ENCODE data around the gene NDUFB7. TPM values are rescaled to one million over a fixed set of nuclear protein-coding genes. Genes with fewer than 3 reads are reported as not detected.
A peak's percentile ranks its signal among the peaks of the same experiment; 100 is the strongest.
"Not testable (repeated sequence)": the region's sequence is repeated elsewhere in the genome, so short reads cannot be mapped to it uniquely, and the experiment has no call there.

Gene NDUFB7
- total RNA-seq: 100 to 1,000 TPM; 161 to 213 (median 175) TPM

DNA sequence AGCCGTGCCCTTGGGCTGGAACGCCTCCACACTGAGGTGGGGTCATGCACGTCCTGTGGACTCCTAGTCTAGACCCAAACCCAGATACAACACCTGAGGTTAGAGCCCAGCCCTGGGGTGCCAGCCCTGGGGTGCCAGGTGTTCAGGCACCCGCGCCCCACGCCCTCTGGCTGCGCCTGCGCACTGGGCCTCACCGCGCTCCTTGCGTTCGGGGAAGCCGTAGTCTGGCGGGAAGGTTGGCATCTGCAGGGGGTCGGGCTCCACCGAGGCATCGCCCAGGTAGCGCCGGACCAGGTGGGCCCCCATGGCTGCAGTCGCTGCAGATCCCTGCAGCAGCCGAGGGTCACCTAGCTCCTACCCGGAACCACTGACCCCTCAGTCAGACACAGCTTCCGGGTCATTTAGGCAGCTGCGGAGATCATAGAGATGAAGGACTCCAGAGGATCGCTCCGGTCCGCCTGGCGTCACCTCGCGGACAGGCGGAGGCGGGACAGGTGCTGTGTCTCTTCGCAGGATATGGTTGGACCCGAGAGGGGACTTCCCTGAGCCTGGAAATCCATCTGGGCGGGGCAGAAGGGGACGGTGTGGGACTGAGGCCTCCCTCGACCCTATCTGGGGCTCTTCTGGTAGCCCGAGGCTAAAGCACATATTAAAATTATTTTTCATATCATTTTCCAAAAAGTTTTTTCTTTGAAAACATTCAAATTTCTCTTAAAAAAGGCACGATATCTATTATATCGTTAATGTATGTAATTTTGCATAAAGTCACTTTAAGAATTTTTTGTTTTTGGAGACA lies at the start of gene NDUFB7:
Gene NDUFB7 (minus strand): TSS at position 372 of the 796 bp plus-strand sequence. CDS start 66 bp downstream, at position 306.
- Mint-ChIP-seq H3K9me3 (no peaks in the 10 kb centered on the region), H3K4me3 (peak within 1 kb of the TSS; percentile 97), H3K27me3 (ENCODE audit: low read depth) (no peaks in the 10 kb centered on the region), H3K4me1 (ENCODE audit: low read depth) (peaks cover 39% of the 10 kb centered on the region), H3K36me3 (ENCODE audit: insufficient read depth) (no peaks in the 10 kb centered on the region)
- DNase-seq (peak; percentile 84), ATAC-seq (peak; percentile 97 to 99)

DNA sequence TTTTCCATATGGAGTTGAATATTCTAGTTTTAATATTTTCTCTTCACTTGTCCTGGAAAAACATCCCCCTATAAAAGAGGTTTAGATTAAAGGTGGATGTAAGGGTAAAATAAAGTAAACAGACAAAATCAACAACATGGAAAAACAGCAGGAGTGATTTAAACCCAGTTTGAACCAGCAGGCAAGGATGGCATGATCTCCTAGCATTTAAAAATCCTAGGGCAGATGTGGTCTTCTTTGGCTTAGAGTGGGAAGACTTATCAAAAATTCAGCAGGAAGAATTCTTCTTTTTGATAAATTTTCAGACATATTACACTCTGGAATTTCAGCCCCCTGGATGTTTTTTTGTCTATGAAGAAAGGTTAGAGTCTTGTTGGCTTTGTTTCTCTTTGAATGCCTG lies 47.5 kb upstream of the NDUFB7 start:
- Mint-ChIP-seq H3K36me3 (ENCODE audit: insufficient read depth) (peaks cover 5% of the 10 kb centered on the region), H3K9me3 (peaks cover 10% of the 10 kb centered on the region), H3K4me3 (no peak overlapping the region), H3K4me1 (ENCODE audit: low read depth) (peaks cover 1% of the 10 kb centered on the region), H3K27me3 (ENCODE audit: low read depth) (peaks cover 5% of the 10 kb centered on the region)
- DNase-seq: no peak
- ATAC-seq: no peak

DNA sequence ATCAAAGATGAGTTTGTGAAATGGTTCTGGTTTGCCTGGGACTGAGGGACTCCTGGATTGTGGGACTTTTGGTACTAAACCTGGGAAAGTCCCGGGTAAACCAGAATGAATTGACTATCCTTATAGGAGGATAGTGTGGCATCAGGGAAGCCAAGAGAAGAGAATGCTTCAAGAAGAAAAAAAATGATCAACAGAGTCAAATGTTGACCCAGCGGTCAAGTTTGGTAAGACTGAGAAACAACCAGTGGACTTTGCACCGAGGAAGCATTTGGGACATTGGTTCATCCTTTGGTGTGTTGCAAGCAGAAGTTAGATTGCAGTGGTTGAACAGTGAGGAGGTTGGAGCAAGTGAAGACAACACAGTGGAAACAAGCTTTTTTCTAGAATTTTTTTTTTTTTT lies 44.5 kb upstream of the NDUFB7 start:
- H3K9me3 Mint-ChIP-seq: peaks cover 10% of the 10 kb centered on the region
- H3K27me3 Mint-ChIP-seq (ENCODE audit: low read depth): peaks cover 5% of the 10 kb centered on the region
- peaks cover 5% of the 10 kb centered on the region for H3K36me3 Mint-ChIP-seq (ENCODE audit: insufficient read depth)
- H3K4me1 Mint-ChIP-seq (ENCODE audit: low read depth): peaks cover 5% of the 10 kb centered on the region
- ATAC-seq: no peak
- no peak for DNase-seq
- no peak overlapping the region for H3K4me3 Mint-ChIP-seq

DNA sequence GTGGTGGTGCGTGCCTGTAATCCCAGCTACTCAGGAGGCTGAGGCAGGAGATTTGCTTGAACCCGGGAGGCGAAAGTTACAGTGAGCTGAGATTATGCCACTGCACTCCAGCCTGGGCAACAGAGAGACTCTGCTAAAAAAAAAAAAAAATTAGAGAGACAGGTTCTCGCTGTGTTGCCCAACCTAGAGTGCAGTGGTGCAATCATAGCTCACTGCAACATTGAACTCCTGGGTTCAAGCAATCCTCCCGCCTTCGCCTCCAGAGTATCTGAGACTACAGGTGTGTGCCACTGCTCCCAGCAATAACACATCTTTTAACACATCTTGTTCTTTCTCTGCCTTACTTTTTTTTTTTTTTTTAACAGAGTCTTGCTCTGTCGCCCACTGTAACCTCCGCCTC lies 43.8 kb upstream of the NDUFB7 start:
- Mint-ChIP-seq H3K4me1 (ENCODE audit: low read depth) (peaks cover 5% of the 10 kb centered on the region), H3K9me3 (peaks cover 10% of the 10 kb centered on the region), H3K36me3 (ENCODE audit: insufficient read depth) (peaks cover 5% of the 10 kb centered on the region), H3K4me3 (no peak overlapping the region), H3K27me3 (ENCODE audit: low read depth) (peaks cover 5% of the 10 kb centered on the region)
- no peak for DNase-seq
- ATAC-seq: no peak

DNA sequence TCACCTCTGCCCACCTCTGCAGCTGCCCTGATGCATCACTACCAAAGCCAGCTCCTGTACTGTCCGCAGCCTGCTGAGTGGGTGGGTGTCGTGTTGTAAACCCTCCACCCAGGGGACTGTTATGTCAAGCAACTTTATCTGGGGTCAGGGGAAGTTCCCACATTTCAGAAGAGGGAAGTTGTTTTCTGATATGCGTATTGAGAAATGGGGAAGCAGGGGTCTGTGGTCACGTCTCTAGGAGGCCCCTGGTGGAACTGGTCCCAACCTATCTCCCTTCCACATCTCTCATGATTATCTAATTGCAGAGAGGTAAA lies 42.2 kb upstream of the NDUFB7 start:
- no peaks in the 10 kb centered on the region for H3K9me3 Mint-ChIP-seq
- H3K4me3 Mint-ChIP-seq: no peak overlapping the region
- H3K27me3 Mint-ChIP-seq (ENCODE audit: low read depth): peaks cover 5% of the 10 kb centered on the region
- no peak for DNase-seq
- peak in 1 of 2 donors; percentile 41 for ATAC-seq
- peaks cover 5% of the 10 kb centered on the region for H3K36me3 Mint-ChIP-seq (ENCODE audit: insufficient read depth)
- peaks cover 5% of the 10 kb centered on the region for H3K4me1 Mint-ChIP-seq (ENCODE audit: low read depth)

DNA sequence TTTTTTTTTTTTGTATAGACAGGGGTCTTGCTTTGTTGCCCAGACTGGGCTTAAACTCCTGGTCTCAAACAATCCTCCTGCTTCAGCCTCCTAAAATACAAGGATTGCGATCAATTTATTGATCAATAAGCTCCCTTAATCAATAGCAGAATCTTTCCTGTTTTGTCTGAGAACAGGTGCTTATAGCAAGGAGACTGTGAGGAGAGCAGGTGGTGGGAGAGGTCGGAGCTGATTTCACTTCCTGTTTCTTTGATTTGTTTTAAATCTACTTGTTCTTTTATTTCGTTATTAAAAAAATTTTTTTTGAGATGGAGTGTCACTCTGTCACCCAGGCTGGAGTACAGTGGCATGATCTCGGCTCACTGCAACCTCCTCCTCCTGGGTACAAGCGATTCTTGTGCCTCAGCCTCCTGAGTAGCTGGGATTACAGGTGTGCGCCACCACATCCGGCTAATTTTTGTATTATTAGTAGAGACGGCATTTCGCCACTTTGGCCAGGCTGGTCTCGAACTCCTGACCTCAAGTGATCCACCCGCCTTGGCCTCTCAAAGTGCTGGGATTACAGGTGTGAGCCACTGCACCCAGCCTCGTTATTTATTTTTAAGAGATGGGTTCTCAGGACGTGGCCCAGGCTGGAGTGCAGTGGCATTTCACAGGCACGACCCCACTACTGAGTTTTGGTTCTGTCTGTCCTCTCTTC lies 41.7 kb upstream of the NDUFB7 start:
- not testable (repeated sequence) for H3K4me1 Mint-ChIP-seq (ENCODE audit: low read depth); H3K27me3 Mint-ChIP-seq (ENCODE audit: low read depth); H3K4me3 Mint-ChIP-seq; H3K36me3 Mint-ChIP-seq (ENCODE audit: insufficient read depth); H3K9me3 Mint-ChIP-seq; ATAC-seq; DNase-seq

DNA sequence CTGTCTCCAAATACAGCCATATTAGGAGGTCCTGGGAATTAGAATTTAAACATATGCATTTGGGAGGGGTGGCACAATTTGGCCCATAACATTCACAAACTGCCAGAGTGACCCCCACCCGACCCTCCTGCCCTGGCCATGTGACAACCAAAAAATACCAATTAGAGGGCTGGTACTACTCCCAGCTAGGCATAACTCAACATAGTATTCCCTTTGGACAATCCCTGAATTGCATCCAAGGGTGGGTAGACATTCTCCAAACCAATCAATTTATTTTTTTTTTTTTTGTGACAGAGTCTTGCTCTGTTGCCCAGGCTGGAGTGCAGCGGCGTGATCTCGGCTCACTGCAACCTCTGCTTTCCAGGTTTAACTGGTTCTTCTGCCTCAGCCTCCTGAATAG lies 40.8 kb upstream of the NDUFB7 start:
- DNase-seq: no peak
- Mint-ChIP-seq H3K9me3 (no peaks in the 10 kb centered on the region), H3K36me3 (ENCODE audit: insufficient read depth) (peaks cover 5% of the 10 kb centered on the region), H3K27me3 (ENCODE audit: low read depth) (peaks cover 5% of the 10 kb centered on the region), H3K4me1 (ENCODE audit: low read depth) (peaks cover 5% of the 10 kb centered on the region), H3K4me3 (no peak overlapping the region)
- no peak for ATAC-seq

DNA sequence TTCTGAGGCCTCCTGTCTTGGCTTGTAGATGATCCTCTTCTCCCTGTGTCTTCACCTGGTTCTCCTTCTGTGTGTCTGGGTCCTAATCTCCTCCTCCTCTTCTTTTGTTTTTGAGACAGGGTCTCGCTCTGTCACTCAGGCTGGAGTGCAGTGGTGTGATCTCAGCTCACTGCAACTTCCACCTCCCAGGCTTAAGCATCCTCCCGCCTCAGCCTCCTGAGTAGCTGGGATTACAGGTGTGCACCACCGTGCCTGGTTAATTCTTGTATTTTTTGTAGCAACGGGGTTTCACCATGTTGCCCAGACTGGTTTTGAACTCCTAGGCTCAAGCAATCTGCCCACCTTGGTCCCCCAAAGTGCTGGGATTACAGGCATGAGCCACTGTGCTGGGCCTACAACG lies 40.4 kb upstream of the NDUFB7 start:
- not testable (repeated sequence) for ATAC-seq; H3K4me3 Mint-ChIP-seq; H3K36me3 Mint-ChIP-seq (ENCODE audit: insufficient read depth); H3K9me3 Mint-ChIP-seq; H3K27me3 Mint-ChIP-seq (ENCODE audit: low read depth); H3K4me1 Mint-ChIP-seq (ENCODE audit: low read depth); DNase-seq

DNA sequence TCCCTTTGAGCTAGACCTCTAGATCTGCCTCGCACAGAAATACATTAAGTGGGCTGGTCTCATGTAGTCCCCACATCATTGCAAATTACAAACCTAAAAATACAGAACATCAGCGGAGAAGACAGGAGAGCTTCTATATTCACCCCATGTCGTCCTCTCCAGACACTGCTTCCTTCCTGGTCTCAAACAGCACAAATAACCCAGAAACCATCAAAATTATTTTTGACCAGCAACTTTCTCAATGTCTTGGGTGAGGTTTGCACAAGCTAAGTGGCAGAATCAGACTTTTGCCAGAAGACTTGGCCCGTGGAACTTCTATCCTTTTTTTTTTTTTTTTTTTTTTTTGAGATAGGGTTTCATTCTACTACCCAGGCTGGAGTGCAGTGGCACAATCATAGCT lies 39.2 kb upstream of the NDUFB7 start:
- ATAC-seq (no peak), DNase-seq (no peak)
- no peaks in the 10 kb centered on the region for H3K9me3 Mint-ChIP-seq
- peaks cover under 1% of the 10 kb centered on the region for H3K36me3 Mint-ChIP-seq (ENCODE audit: insufficient read depth)
- H3K27me3 Mint-ChIP-seq (ENCODE audit: low read depth): peaks cover under 1% of the 10 kb centered on the region
- H3K4me1 Mint-ChIP-seq (ENCODE audit: low read depth): peaks cover 4% of the 10 kb centered on the region
- H3K4me3 Mint-ChIP-seq: no peak overlapping the region

DNA sequence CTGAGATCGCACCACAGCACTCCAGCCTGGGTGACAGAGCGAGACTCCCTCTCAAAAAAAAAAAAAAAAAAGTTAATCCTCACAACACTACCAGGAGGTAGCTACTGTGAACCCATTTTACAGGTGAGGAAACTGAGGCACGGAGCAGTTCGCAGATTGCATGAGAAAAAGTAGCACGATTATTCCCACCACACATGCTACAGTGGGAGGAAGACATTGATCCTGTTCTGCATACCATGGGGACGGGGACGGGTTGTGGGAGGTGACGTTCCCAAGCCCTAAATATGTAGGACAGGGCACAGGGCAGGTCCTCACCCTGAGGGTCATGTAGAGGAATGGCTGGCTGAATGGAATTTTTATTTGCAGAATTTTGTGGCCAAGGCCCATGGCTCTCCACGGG lies 34.8 kb upstream of the NDUFB7 start:
- H3K9me3 Mint-ChIP-seq: no peaks in the 10 kb centered on the region
- no peak overlapping the region for H3K4me3 Mint-ChIP-seq
- H3K27me3 Mint-ChIP-seq (ENCODE audit: low read depth): no peaks in the 10 kb centered on the region
- no peaks in the 10 kb centered on the region for H3K36me3 Mint-ChIP-seq (ENCODE audit: insufficient read depth)
- no peak for ATAC-seq
- H3K4me1 Mint-ChIP-seq (ENCODE audit: low read depth): peaks cover 9% of the 10 kb centered on the region
- no peak for DNase-seq

DNA sequence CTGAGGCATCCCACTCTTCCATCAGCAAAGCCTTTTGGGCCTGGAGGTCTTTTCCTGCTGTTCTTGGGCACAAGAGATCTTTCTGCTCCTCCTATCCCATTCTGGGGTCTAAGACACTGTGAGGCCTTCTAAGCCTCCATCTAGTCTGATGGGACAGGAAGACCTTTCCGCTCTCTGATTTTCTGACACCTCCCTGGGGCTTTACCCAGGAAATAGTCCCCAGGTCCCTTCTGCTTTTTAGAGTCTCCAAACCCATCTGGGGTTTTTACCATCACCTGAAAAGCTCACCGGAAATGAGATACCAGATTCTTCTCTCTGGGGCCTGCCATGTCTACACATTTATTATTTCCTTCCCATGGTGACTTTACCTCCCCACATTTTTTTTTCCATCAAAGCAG lies 32.1 kb upstream of the NDUFB7 start:
- no peak for DNase-seq
- Mint-ChIP-seq H3K4me1 (ENCODE audit: low read depth) (peaks cover 9% of the 10 kb centered on the region), H3K36me3 (ENCODE audit: insufficient read depth) (no peaks in the 10 kb centered on the region), H3K27me3 (ENCODE audit: low read depth) (no peaks in the 10 kb centered on the region), H3K9me3 (no peaks in the 10 kb centered on the region), H3K4me3 (no peak overlapping the region)
- no peak for ATAC-seq

DNA sequence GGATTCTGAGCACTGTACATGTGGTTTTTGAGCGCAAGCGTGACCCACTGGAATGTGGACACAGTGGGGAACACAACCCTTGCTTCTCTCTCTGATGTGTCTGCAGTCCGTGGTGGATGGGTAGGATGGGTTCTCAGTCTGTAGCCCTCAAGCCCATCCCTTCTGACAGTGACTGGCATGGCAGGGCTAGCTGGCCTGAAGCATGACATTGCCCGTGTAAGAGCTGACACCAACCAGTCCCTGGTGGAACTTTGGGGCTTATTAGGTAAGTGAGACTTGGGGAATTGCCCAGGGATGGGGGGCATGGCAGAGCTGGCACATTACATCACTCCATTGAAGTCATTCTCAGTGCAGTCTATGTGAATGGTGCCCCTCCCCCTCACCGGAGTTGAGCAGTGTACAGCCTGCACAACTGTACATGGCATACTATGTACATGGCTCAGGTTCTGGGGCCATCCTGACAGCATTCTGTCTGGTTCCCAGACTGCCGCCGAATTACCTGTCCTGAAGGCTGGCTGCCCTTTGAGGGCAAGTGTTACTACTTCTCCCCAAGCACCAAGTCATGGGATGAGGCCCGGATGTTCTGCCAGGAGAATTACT lies 27.8 kb upstream of the NDUFB7 start:
- no peaks in the 10 kb centered on the region for H3K27me3 Mint-ChIP-seq (ENCODE audit: low read depth)
- H3K36me3 Mint-ChIP-seq (ENCODE audit: insufficient read depth): no peaks in the 10 kb centered on the region
- H3K4me3 Mint-ChIP-seq: no peak overlapping the region
- peaks cover 8% of the 10 kb centered on the region for H3K9me3 Mint-ChIP-seq
- DNase-seq (no peak), ATAC-seq (no peak)
- H3K4me1 Mint-ChIP-seq (ENCODE audit: low read depth): peaks cover 6% of the 10 kb centered on the region

DNA sequence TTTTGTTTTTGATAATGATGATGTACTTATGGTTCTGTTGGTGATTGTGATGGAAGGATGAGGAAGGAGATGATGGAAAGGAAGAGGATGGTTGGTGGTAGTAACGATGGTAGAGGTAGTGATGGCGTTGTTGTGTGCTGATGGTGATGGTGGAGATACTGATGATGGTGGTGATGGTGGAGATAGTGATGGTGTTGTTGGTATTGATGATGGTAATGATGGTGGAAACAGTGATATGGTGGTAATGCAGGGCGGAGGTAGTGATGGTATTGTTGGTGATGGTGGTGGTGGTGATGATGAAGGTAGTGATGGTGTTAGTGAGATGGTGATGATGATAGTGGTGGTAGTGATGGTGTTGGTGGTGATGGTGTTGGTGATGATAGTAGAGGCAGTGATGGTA lies 23.7 kb upstream of the NDUFB7 start:
- H3K36me3 Mint-ChIP-seq (ENCODE audit: insufficient read depth): no peaks in the 10 kb centered on the region
- no peak overlapping the region for H3K4me3 Mint-ChIP-seq
- H3K9me3 Mint-ChIP-seq: peaks cover 8% of the 10 kb centered on the region
- H3K27me3 Mint-ChIP-seq (ENCODE audit: low read depth): peaks cover 8% of the 10 kb centered on the region
- ATAC-seq (no peak), DNase-seq (no peak)
- H3K4me1 Mint-ChIP-seq (ENCODE audit: low read depth): no peaks in the 10 kb centered on the region

DNA sequence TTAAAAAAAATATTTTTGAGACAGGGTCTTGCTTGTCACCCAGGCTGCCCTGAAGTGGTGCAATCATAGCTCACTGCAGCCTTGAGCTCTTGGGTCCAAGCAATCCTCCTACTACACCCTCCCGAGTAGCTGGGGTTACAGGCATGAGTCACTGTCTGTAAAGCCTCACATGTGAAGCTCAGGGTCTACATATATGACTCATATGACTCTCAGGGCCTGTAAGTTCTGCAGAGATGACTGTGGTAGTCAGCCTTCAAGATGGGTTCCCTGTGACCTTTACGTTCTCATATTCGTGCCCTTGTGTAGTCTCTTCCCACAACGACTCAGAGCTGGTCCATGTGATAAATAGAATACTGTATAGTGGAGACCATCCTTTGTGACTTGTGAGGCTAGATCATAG lies 17.6 kb upstream of the NDUFB7 start:
- not testable (repeated sequence) for DNase-seq; H3K4me3 Mint-ChIP-seq; H3K9me3 Mint-ChIP-seq; H3K36me3 Mint-ChIP-seq (ENCODE audit: insufficient read depth); H3K27me3 Mint-ChIP-seq (ENCODE audit: low read depth)
- ATAC-seq: peak; percentile 46 to 73
- H3K4me1 Mint-ChIP-seq (ENCODE audit: low read depth): peaks cover 14% of the 10 kb centered on the region

DNA sequence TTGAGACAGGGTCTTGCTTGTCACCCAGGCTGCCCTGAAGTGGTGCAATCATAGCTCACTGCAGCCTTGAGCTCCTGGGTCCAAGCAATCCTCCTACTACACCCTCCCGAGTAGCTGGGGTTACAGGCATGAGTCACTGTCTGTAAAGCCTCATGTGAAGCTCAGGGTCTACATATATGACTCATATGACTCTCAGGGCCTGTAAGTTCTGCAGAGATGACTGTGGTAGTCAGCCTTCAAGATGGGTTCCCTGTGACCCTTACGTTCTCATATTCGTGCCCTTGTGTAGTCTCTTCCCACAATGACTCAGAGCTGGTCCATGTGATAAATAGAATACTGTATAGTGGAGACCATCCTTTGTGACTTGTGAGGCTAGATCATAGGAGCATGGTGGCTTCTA lies 13.3 kb upstream of the NDUFB7 start:
- peaks cover 24% of the 10 kb centered on the region for H3K4me1 Mint-ChIP-seq (ENCODE audit: low read depth)
- peak; percentile 88 to 95 for ATAC-seq
- H3K4me3 Mint-ChIP-seq; H3K9me3 Mint-ChIP-seq; H3K27me3 Mint-ChIP-seq (ENCODE audit: low read depth); DNase-seq; H3K36me3 Mint-ChIP-seq (ENCODE audit: insufficient read depth): not testable (repeated sequence)
